ENCODE data around the gene JAG2.

Gene JAG2

GRCh38 chr14:105136401-105137322 lies 31.9 kb downstream of the JAG2 start:
- POLR2A ChIA-PET = no interaction called here
- no peak for DNase-seq (ENCODE audit: low read depth, low spot score)
- CTCF ChIA-PET = no interaction called here
- TF ChIP-seq, protein P1, sequence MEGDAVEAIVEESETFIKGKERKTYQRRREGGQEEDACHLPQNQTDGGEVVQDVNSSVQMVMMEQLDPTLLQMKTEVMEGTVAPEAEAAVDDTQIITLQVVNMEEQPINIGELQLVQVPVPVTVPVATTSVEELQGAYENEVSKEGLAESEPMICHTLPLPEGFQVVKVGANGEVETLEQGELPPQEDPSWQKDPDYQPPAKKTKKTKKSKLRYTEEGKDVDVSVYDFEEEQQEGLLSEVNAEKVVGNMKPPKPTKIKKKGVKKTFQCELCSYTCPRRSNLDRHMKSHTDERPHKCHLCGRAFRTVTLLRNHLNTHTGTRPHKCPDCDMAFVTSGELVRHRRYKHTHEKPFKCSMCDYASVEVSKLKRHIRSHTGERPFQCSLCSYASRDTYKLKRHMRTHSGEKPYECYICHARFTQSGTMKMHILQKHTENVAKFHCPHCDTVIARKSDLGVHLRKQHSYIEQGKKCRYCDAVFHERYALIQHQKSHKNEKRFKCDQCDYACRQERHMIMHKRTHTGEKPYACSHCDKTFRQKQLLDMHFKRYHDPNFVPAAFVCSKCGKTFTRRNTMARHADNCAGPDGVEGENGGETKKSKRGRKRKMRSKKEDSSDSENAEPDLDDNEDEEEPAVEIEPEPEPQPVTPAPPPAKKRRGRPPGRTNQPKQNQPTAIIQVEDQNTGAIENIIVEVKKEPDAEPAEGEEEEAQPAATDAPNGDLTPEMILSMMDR (IDR thresholded peaks at IDR 0.05; ENCODE audit: insufficient read depth, low read length, missing control alignments) = no peak
- H3K4me3 ChIP-seq (ENCODE audit: low read depth, low read length) = no peak overlapping the region

GRCh38 chr14:105135700-105136395 lies 32.7 kb downstream of the JAG2 start:
- H3K4me3 ChIP-seq (ENCODE audit: low read depth, low read length) = no peak overlapping the region
- no peak for DNase-seq (ENCODE audit: low read depth, low spot score)
- CTCF ChIA-PET = no interaction called here
- POLR2A ChIA-PET = no interaction called here
- TF ChIP-seq, protein P1 (IDR thresholded peaks at IDR 0.05; ENCODE audit: insufficient read depth, low read length, missing control alignments) = no peak

GRCh38 chr14:105132921-105133654 lies 35.5 kb downstream of the JAG2 start:
- no peak for DNase-seq (ENCODE audit: low read depth, low spot score)
- H3K4me3 ChIP-seq (ENCODE audit: low read depth, low read length) = no peak overlapping the region
- POLR2A ChIA-PET = no interaction called here
- TF ChIP-seq, protein P1 (IDR thresholded peaks at IDR 0.05; ENCODE audit: insufficient read depth, low read length, missing control alignments) = no peak
- CTCF ChIA-PET = interaction anchor here (0.7 kb wide), 1 partner anchor 62 kb away, joined by 3 read pairs; no protein-coding TSS in a partner anchor

- TF ChIP-seq, protein P1 (IDR thresholded peaks at IDR 0.05; ENCODE audit: insufficient read depth, low read length, missing control alignments) = no peak
- CTCF ChIA-PET = interaction anchor here (0.9 to 1.0 kb wide), 2 partner anchors 10 to 41 kb away, joined by 3 read pairs; no protein-coding TSS in a partner anchor
Measured at GRCh38 chr14:105131241-105131640, 37.3 kb downstream of the JAG2 start.

DNA sequence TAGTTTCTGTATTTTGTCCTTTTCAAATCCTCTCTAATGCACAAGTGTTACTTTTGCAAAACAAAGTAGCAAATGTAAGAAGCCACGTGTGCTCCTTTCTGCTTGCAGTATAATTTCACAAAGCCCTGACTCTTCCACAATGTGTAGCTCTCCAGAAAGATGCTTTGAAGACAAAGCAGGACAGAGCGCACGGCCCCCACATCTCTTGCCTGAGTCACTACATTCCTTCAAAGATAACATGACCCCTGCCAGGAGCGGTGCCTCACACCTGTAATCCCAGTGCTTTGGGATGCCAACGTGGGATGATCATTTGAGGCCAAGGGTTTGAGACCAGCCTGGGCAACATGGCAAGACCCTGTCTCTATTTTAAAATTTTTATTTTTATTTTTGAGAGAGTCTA lies 40.5 kb downstream of the JAG2 start:
- no peak for DNase-seq (ENCODE audit: low read depth, low spot score)
- TF ChIP-seq, protein P1 (IDR thresholded peaks at IDR 0.05; ENCODE audit: insufficient read depth, low read length, missing control alignments) = no peak
- H3K4me3 ChIP-seq (ENCODE audit: low read depth, low read length) = no peak overlapping the region
- CTCF ChIA-PET = interaction anchor here (0.7 kb wide), 1 partner anchor 11 kb away, joined by 3 read pairs; no protein-coding TSS in a partner anchor
- POLR2A ChIA-PET = no interaction called here

More at GRCh38 chr14:105131241-105131640, 37.3 kb downstream of the JAG2 start:
- POLR2A ChIA-PET = no interaction called here
- no peak for DNase-seq (ENCODE audit: low read depth, low spot score)
- H3K4me3 ChIP-seq (ENCODE audit: low read depth, low read length) = no peak overlapping the region
